ENCODE results near the gene TNXB. TPM values are rescaled to one million over a fixed set of nuclear protein-coding genes. Genes with fewer than 3 reads are reported as not detected.

The TNXB gene, protein sequence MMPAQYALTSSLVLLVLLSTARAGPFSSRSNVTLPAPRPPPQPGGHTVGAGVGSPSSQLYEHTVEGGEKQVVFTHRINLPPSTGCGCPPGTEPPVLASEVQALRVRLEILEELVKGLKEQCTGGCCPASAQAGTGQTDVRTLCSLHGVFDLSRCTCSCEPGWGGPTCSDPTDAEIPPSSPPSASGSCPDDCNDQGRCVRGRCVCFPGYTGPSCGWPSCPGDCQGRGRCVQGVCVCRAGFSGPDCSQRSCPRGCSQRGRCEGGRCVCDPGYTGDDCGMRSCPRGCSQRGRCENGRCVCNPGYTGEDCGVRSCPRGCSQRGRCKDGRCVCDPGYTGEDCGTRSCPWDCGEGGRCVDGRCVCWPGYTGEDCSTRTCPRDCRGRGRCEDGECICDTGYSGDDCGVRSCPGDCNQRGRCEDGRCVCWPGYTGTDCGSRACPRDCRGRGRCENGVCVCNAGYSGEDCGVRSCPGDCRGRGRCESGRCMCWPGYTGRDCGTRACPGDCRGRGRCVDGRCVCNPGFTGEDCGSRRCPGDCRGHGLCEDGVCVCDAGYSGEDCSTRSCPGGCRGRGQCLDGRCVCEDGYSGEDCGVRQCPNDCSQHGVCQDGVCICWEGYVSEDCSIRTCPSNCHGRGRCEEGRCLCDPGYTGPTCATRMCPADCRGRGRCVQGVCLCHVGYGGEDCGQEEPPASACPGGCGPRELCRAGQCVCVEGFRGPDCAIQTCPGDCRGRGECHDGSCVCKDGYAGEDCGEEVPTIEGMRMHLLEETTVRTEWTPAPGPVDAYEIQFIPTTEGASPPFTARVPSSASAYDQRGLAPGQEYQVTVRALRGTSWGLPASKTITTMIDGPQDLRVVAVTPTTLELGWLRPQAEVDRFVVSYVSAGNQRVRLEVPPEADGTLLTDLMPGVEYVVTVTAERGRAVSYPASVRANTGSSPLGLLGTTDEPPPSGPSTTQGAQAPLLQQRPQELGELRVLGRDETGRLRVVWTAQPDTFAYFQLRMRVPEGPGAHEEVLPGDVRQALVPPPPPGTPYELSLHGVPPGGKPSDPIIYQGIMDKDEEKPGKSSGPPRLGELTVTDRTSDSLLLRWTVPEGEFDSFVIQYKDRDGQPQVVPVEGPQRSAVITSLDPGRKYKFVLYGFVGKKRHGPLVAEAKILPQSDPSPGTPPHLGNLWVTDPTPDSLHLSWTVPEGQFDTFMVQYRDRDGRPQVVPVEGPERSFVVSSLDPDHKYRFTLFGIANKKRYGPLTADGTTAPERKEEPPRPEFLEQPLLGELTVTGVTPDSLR (N-terminal part only)
- total RNA-seq (2022) (10.6 and 11.3 TPM in 2 replicates), Bru-seq, nascent RNA (percentile 35 among the genes with signal in this experiment), BruChase-seq, experiment 1, labeled RNA remaining after a 6-hour chase (percentile 52 among the genes with signal in this experiment), BruChase-seq, experiment 2, labeled RNA remaining after a 2-hour chase (percentile 44 among the genes with signal in this experiment)
- long read RNA-seq, partial matches to known transcripts, result 0 of 1 reads
- long read RNA-seq, other reads (novel, unspliced or antisense), result 1 of 1 reads

- H3K4me1 Mint-ChIP-seq (ENCODE audit: low read depth, unreplicated experiment), result peaks cover 9% of the 10 kb centered on the region
- intact Hi-C loops (cut with micrococcal nuclease; ENCODE audit: unreplicated experiment), result no loop called here
- CTCF ChIA-PET, result interaction anchor here (0.7 kb wide), 1 partner anchor 27 kb away, joined by 3 read pairs; no protein-coding TSS in a partner anchor
- H3K4me3 Mint-ChIP-seq (ENCODE audit: low read depth, unreplicated experiment), result no peak within 1 kb of the TSS
- no peak for DNase-seq
- BruUV-seq (replicated peaks), result no TSS peak
- peaks cover 62% of the 10 kb centered on the region for H3K27me3 Mint-ChIP-seq (ENCODE audit: unreplicated experiment)
- no peaks in the 10 kb centered on the region for H3K9me3 Mint-ChIP-seq (ENCODE audit: low read depth, unreplicated experiment)
- peaks cover 13% of the 10 kb centered on the region for H3K36me3 Mint-ChIP-seq (ENCODE audit: insufficient read depth, unreplicated experiment)
- H3K27ac Mint-ChIP-seq (ENCODE audit: unreplicated experiment), result peak within 1 kb of the TSS; percentile 19
- TF ChIP-seq, protein P1, sequence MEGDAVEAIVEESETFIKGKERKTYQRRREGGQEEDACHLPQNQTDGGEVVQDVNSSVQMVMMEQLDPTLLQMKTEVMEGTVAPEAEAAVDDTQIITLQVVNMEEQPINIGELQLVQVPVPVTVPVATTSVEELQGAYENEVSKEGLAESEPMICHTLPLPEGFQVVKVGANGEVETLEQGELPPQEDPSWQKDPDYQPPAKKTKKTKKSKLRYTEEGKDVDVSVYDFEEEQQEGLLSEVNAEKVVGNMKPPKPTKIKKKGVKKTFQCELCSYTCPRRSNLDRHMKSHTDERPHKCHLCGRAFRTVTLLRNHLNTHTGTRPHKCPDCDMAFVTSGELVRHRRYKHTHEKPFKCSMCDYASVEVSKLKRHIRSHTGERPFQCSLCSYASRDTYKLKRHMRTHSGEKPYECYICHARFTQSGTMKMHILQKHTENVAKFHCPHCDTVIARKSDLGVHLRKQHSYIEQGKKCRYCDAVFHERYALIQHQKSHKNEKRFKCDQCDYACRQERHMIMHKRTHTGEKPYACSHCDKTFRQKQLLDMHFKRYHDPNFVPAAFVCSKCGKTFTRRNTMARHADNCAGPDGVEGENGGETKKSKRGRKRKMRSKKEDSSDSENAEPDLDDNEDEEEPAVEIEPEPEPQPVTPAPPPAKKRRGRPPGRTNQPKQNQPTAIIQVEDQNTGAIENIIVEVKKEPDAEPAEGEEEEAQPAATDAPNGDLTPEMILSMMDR (IDR thresholded peaks at IDR 0.05; ENCODE audit: unreplicated experiment), result no peak
Observed at GRCh38 chr6:32109114-32109764, at the start of gene TNXB. Gene TNXB, minus strand, starts transcription at chr6:32109338. Its CDS starts 11,140 bp downstream, at chr6:32098198.

- Mint-ChIP-seq H3K27me3 (ENCODE audit: unreplicated experiment) (no peaks in the 10 kb centered on the region), H3K36me3 (ENCODE audit: insufficient read depth, unreplicated experiment) (peaks cover 30% of the 10 kb centered on the region), H3K4me3 (ENCODE audit: low read depth, unreplicated experiment) (no peak overlapping the region), H3K27ac (ENCODE audit: unreplicated experiment) (no peak overlapping the region), H3K9me3 (ENCODE audit: low read depth, unreplicated experiment) (no peaks in the 10 kb centered on the region), H3K4me1 (ENCODE audit: low read depth, unreplicated experiment) (peaks cover 17% of the 10 kb centered on the region)
- no TSS peak for BruUV-seq (replicated peaks)
- no peak for DNase-seq
- CTCF ChIA-PET, result interaction anchor here (0.7 kb wide), 1 partner anchor 795 kb away, joined by 3 read pairs; the partner anchor contains the start of gene HLA-DMA
- TF ChIP-seq, protein P1 (IDR thresholded peaks at IDR 0.05; ENCODE audit: unreplicated experiment), result no peak
- intact Hi-C loops (cut with micrococcal nuclease; ENCODE audit: unreplicated experiment), result no loop called here
Observed at GRCh38 chr6:32158052-32158451, 48.9 kb upstream of the TNXB start.

- DNase-seq, result no peak
- BruUV-seq (replicated peaks), result no TSS peak
- no peak overlapping the region for H3K4me3 Mint-ChIP-seq (ENCODE audit: low read depth, unreplicated experiment)
- intact Hi-C loops (cut with micrococcal nuclease; ENCODE audit: unreplicated experiment), result no loop called here
- H3K36me3 Mint-ChIP-seq (ENCODE audit: insufficient read depth, unreplicated experiment), result peaks cover 29% of the 10 kb centered on the region
- no peak overlapping the region for H3K27ac Mint-ChIP-seq (ENCODE audit: unreplicated experiment)
- H3K9me3 Mint-ChIP-seq (ENCODE audit: low read depth, unreplicated experiment), result no peaks in the 10 kb centered on the region
- CTCF ChIA-PET, result interaction anchor here (0.7 kb wide), 1 partner anchor 219 kb away, joined by 3 read pairs; no protein-coding TSS in a partner anchor
- no peaks in the 10 kb centered on the region for H3K27me3 Mint-ChIP-seq (ENCODE audit: unreplicated experiment)
- peaks cover 22% of the 10 kb centered on the region for H3K4me1 Mint-ChIP-seq (ENCODE audit: low read depth, unreplicated experiment)
- TF ChIP-seq, protein P1 (IDR thresholded peaks at IDR 0.05; ENCODE audit: unreplicated experiment), result no peak
Observed at GRCh38 chr6:32156891-32157290, 47.8 kb upstream of the TNXB start.

All from Calu3 (cell line).